ENCODE data around the gene TMEM242.

TMEM242 gene

GRCh38 chr6:157283900-157284737, 39.2 kb downstream of the TMEM242 start:
- no peak overlapping the region for H2BK120ac ChIP-seq (ENCODE audit: low read depth, low read length)
- 98% methylated on average over 7 of the region's 13 CpGs for WGBS
- no peaks in the 10 kb centered on the region for H3K9me3 ChIP-seq (ENCODE audit: control insufficient read depth, low read length)
- DNase-seq = no peak
- no peak overlapping the region for H3K14ac ChIP-seq (ENCODE audit: low read length in 2 of 2)
- H3K27me3 ChIP-seq (ENCODE audit: control insufficient read depth in 1 of 2, insufficient read depth in 1 of 2, low read length in 2 of 2) = no peaks in the 10 kb centered on the region
- H3K23ac ChIP-seq (ENCODE audit: low read length in 2 of 2) = no peak overlapping the region
- H3K4me3 ChIP-seq (ENCODE audit: insufficient read depth in 1 of 2, low read depth in 1 of 2, low read length in 2 of 2) = no peak overlapping the region
- no peak overlapping the region for H3K18ac ChIP-seq (ENCODE audit: low read depth in 1 of 2, low read length in 2 of 2)
- H4K91ac ChIP-seq (ENCODE audit: low read length) = no peak overlapping the region
- no peak overlapping the region for H2AK5ac ChIP-seq (ENCODE audit: low read length, severe bottlenecking)
- H2BK12ac ChIP-seq (ENCODE audit: low read length in 2 of 2) = no peak overlapping the region
- no peaks in the 10 kb centered on the region for H3K79me1 ChIP-seq (replicated peaks; ENCODE audit: low read length, poor library complexity, severe bottlenecking)
- H3K4me2 ChIP-seq (ENCODE audit: low read length, poor library complexity, severe bottlenecking) = no peak overlapping the region
- no peak overlapping the region for H3K27ac ChIP-seq (ENCODE audit: low read length, poor library complexity, severe bottlenecking)
- H2AFZ ChIP-seq (ENCODE audit: low read depth, low read length) = no peak overlapping the region
- H3K36me3 ChIP-seq (ENCODE audit: control insufficient read depth in 1 of 2, insufficient read depth in 2 of 2, low read depth in 1 of 2, low read length in 2 of 2) = peaks cover 9 to 12% of the 10 kb centered on the region in 2 experiments
- H3K9ac ChIP-seq (ENCODE audit: low read length) = no peak overlapping the region
- H4K8ac ChIP-seq (ENCODE audit: low read length) = no peak overlapping the region
- H2BK5ac ChIP-seq (ENCODE audit: low read depth, low read length, poor library complexity, severe bottlenecking) = no peak overlapping the region
- no peak overlapping the region for H2BK15ac ChIP-seq (ENCODE audit: low read depth, poor library complexity, severe bottlenecking)
- no peak overlapping the region for H3K4ac ChIP-seq (ENCODE audit: low read depth in 1 of 2, low read length in 2 of 2)
- H3K4me1 ChIP-seq (ENCODE audit: control insufficient read depth, insufficient read depth, low read depth, low read length) = no peaks in the 10 kb centered on the region

DNA sequence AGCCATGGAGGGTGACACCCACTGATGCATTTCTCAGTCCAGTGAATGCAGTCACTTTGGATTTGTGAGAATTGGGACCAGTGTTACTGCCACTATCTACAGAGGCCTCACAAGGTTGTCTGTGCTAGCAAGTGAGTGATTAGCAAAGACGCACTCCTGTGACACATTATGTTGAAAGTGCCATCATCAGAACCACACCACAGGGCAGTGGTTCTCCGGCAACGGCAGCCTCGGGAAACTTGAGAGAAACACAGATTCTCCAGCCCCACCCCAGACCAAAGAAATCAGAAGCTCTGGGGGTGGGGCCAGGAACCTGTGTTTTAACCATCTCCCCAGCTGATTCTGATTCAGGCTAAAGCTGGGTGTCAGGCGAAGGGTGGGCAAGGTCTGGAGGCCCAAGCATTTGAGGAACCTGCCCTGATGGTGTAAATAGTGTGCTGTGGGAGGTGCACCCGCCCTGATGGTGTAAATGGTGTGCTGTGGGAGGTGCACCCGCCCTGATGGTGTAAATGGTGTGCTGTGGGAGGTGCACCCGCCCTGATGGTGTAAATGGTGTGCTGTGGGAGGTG, 39.9 kb downstream of the TMEM242 start:
- Histone ChIP-seq H3K9me3 (ENCODE audit: control insufficient read depth, low read length) (no peaks in the 10 kb centered on the region), H2BK5ac (ENCODE audit: low read depth, low read length, poor library complexity, severe bottlenecking) (no peak overlapping the region), H3K27ac (ENCODE audit: low read length, poor library complexity, severe bottlenecking) (no peak overlapping the region), H3K4me1 (ENCODE audit: control insufficient read depth, insufficient read depth, low read depth, low read length) (no peaks in the 10 kb centered on the region), H2BK15ac (ENCODE audit: low read depth, poor library complexity, severe bottlenecking) (no peak overlapping the region), H2BK12ac (ENCODE audit: low read length in 2 of 2) (no peak overlapping the region), H2AK5ac (ENCODE audit: low read length, severe bottlenecking) (no peak overlapping the region), H3K27me3 (ENCODE audit: control insufficient read depth in 1 of 2, insufficient read depth in 1 of 2, low read length in 2 of 2) (no peaks in the 10 kb centered on the region), H2BK120ac (ENCODE audit: low read depth, low read length) (no peak overlapping the region), H3K23ac (ENCODE audit: low read length in 2 of 2) (no peak overlapping the region), H3K9ac (ENCODE audit: low read length) (no peak overlapping the region), H3K79me1 (replicated peaks; ENCODE audit: low read length, poor library complexity, severe bottlenecking) (no peaks in the 10 kb centered on the region), H2AFZ (ENCODE audit: low read depth, low read length) (no peak overlapping the region), H3K14ac (ENCODE audit: low read length in 2 of 2) (no peak overlapping the region), H3K4ac (ENCODE audit: low read depth in 1 of 2, low read length in 2 of 2) (no peak overlapping the region), H3K18ac (ENCODE audit: low read depth in 1 of 2, low read length in 2 of 2) (no peak overlapping the region), H4K8ac (ENCODE audit: low read length) (no peak overlapping the region), H3K36me3 (ENCODE audit: control insufficient read depth in 1 of 2, insufficient read depth in 2 of 2, low read depth in 1 of 2, low read length in 2 of 2) (peaks cover 6% of the 10 kb centered on the region in 2 experiments), H3K4me2 (ENCODE audit: low read length, poor library complexity, severe bottlenecking) (no peak overlapping the region), H4K91ac (ENCODE audit: low read length) (no peak overlapping the region), H3K4me3 (ENCODE audit: insufficient read depth in 1 of 2, low read depth in 1 of 2, low read length in 2 of 2) (no peak overlapping the region)
- no peak for DNase-seq
- WGBS = 73% methylated on average over 5 of the region's 8 CpGs

GRCh38 chr6:157282284-157282683, 41.0 kb downstream of the TMEM242 start:
- H3K4me1 ChIP-seq (ENCODE audit: control insufficient read depth, insufficient read depth, low read depth, low read length) = no peaks in the 10 kb centered on the region
- H2BK120ac ChIP-seq (ENCODE audit: low read depth, low read length) = no peak overlapping the region
- no peak overlapping the region for H3K9ac ChIP-seq (ENCODE audit: low read length)
- no peak overlapping the region for H2AK5ac ChIP-seq (ENCODE audit: low read length, severe bottlenecking)
- no peak overlapping the region for H3K4me3 ChIP-seq (ENCODE audit: insufficient read depth in 1 of 2, low read depth in 1 of 2, low read length in 2 of 2)
- H2BK5ac ChIP-seq (ENCODE audit: low read depth, low read length, poor library complexity, severe bottlenecking) = no peak overlapping the region
- 93% methylated on average over 7 of the region's 7 CpGs for WGBS
- H2BK12ac ChIP-seq (ENCODE audit: low read length in 2 of 2) = no peak overlapping the region
- H4K8ac ChIP-seq (ENCODE audit: low read length) = no peak overlapping the region
- no peak overlapping the region for H3K4ac ChIP-seq (ENCODE audit: low read depth in 1 of 2, low read length in 2 of 2)
- H3K14ac ChIP-seq (ENCODE audit: low read length in 2 of 2) = no peak overlapping the region
- peak overlapping the region in 1 of 2 experiments; percentile 1 for H3K23ac ChIP-seq (ENCODE audit: low read length in 2 of 2)
- no peak overlapping the region for H2AFZ ChIP-seq (ENCODE audit: low read depth, low read length)
- H3K9me3 ChIP-seq (ENCODE audit: control insufficient read depth, low read length) = no peaks in the 10 kb centered on the region
- H2BK15ac ChIP-seq (ENCODE audit: low read depth, poor library complexity, severe bottlenecking) = no peak overlapping the region
- no peak for DNase-seq
- no peak overlapping the region for H3K4me2 ChIP-seq (ENCODE audit: low read length, poor library complexity, severe bottlenecking)
- H3K27ac ChIP-seq (ENCODE audit: low read length, poor library complexity, severe bottlenecking) = no peak overlapping the region
- no peak overlapping the region for H4K91ac ChIP-seq (ENCODE audit: low read length)
- no peaks in the 10 kb centered on the region for H3K27me3 ChIP-seq (ENCODE audit: control insufficient read depth in 1 of 2, insufficient read depth in 1 of 2, low read length in 2 of 2)
- no peaks in the 10 kb centered on the region for H3K79me1 ChIP-seq (replicated peaks; ENCODE audit: low read length, poor library complexity, severe bottlenecking)
- peaks cover 0 to 3% of the 10 kb centered on the region in 2 experiments for H3K36me3 ChIP-seq (ENCODE audit: control insufficient read depth in 1 of 2, insufficient read depth in 2 of 2, low read depth in 1 of 2, low read length in 2 of 2)
- no peak overlapping the region for H3K18ac ChIP-seq (ENCODE audit: low read depth in 1 of 2, low read length in 2 of 2)

- H4K8ac ChIP-seq (ENCODE audit: low read length) = no peak overlapping the region
- 62% methylated on average over 7 of the region's 9 CpGs for WGBS
- no peak overlapping the region for H2BK12ac ChIP-seq (ENCODE audit: low read length in 2 of 2)
- no peak overlapping the region for H3K23ac ChIP-seq (ENCODE audit: low read length in 2 of 2)
- no peak overlapping the region for H2BK120ac ChIP-seq (ENCODE audit: low read depth, low read length)
- H3K14ac ChIP-seq (ENCODE audit: low read length in 2 of 2) = no peak overlapping the region
- H3K4me3 ChIP-seq (ENCODE audit: insufficient read depth in 1 of 2, low read depth in 1 of 2, low read length in 2 of 2) = no peak overlapping the region
- peaks cover 0 to 4% of the 10 kb centered on the region in 2 experiments for H3K27me3 ChIP-seq (ENCODE audit: control insufficient read depth in 1 of 2, insufficient read depth in 1 of 2, low read length in 2 of 2)
- no peak overlapping the region for H2AK5ac ChIP-seq (ENCODE audit: low read length, severe bottlenecking)
- no peak overlapping the region for H2BK5ac ChIP-seq (ENCODE audit: low read depth, low read length, poor library complexity, severe bottlenecking)
- H2BK15ac ChIP-seq (ENCODE audit: low read depth, poor library complexity, severe bottlenecking) = no peak overlapping the region
- H3K18ac ChIP-seq (ENCODE audit: low read depth in 1 of 2, low read length in 2 of 2) = no peak overlapping the region
- no peak overlapping the region for H4K91ac ChIP-seq (ENCODE audit: low read length)
- H3K36me3 ChIP-seq (ENCODE audit: control insufficient read depth in 1 of 2, insufficient read depth in 2 of 2, low read depth in 1 of 2, low read length in 2 of 2) = no peaks in the 10 kb centered on the region
- H3K9ac ChIP-seq (ENCODE audit: low read length) = no peak overlapping the region
- no peak for DNase-seq
- H3K9me3 ChIP-seq (ENCODE audit: control insufficient read depth, low read length) = no peaks in the 10 kb centered on the region
- H3K4me2 ChIP-seq (ENCODE audit: low read length, poor library complexity, severe bottlenecking) = no peak overlapping the region
- H2AFZ ChIP-seq (ENCODE audit: low read depth, low read length) = no peak overlapping the region
- H3K27ac ChIP-seq (ENCODE audit: low read length, poor library complexity, severe bottlenecking) = no peak overlapping the region
- no peak overlapping the region for H3K4ac ChIP-seq (ENCODE audit: low read depth in 1 of 2, low read length in 2 of 2)
- no peaks in the 10 kb centered on the region for H3K4me1 ChIP-seq (ENCODE audit: control insufficient read depth, insufficient read depth, low read depth, low read length)
- H3K79me1 ChIP-seq (replicated peaks; ENCODE audit: low read length, poor library complexity, severe bottlenecking) = no peaks in the 10 kb centered on the region
Observed at GRCh38 chr6:157281570-157281969, 41.7 kb downstream of the TMEM242 start.
